HepG2 (cell line): ENCODE results near the gene TBC1D12. TPM values are rescaled to one million over a fixed set of nuclear protein-coding genes. Genes with fewer than 3 reads are reported as not detected.
A peak's percentile ranks its signal among the peaks of the same experiment; 100 is the strongest.

Experiments
- ATM ChIP-seq: fragments of 450-650 bp; IDR thresholded peaks from 2 replicates; pipeline ENCODE4 v1.7.1; 2017; ENCODE audit warnings: mild to moderate bottlenecking, borderline replicate concordance
- CREB1 ChIP-seq, 2 experiments: fragments of 450-650 bp in 1 of 2; IDR thresholded peaks; 2 replicates each; pipeline ENCODE4 v1.6.1; 2016 to 2017; ENCODE audit warnings: control low read depth in 1 of 2, mild to moderate bottlenecking in 1 of 2, missing compliant biosample characterization in 1 of 2, missing genetic modification characterization in 1 of 2
- DNMT1 ChIP-seq: sonication (generic); formaldehyde crosslinking; IDR thresholded peaks from 2 replicates; pipeline ENCODE4 v1.5.1; 2020; ENCODE audit warnings: mild to moderate bottlenecking, missing genetic modification reagents
- ELF3 ChIP-seq: IDR thresholded peaks from 2 replicates; pipeline ENCODE4 v1.6.1; 2016; ENCODE audit warnings: missing genetic modification reagents, missing compliant biosample characterization
- FOXA1 ChIP-seq, 2 experiments: fragments of 450-650 bp in 1 of 2; sonication (generic) in 1 of 2; formaldehyde crosslinking in 1 of 2; IDR thresholded peaks; 2 replicates each; pipeline versions ENCODE4 v1.4.0 to v1.6.1; 2016 to 2020; ENCODE audit warnings: missing genetic modification reagents in 1 of 2
- GPN1 ChIP-seq: sonication (generic); formaldehyde crosslinking; IDR thresholded peaks from 2 replicates; pipeline ENCODE4 v1.5.1; 2020; ENCODE audit warnings: missing genetic modification reagents, borderline replicate concordance
- GTF2F1 ChIP-seq: fragments of 150-350 bp; IDR thresholded peaks from 2 replicates; pipeline ENCODE4 v1.6.1; 2014; ENCODE audit warnings: low read length
- ISX ChIP-seq: sonication (generic); formaldehyde crosslinking; conservative IDR thresholded peaks from 2 replicates; pipeline ENCODE4 v1.5.0; 2020; ENCODE audit warnings: missing genetic modification reagents
- NBN ChIP-seq: fragments of 450-650 bp; conservative IDR thresholded peaks from 2 replicates; pipeline ENCODE4 v1.6.1; 2017
- PAF1 ChIP-seq: IDR thresholded peaks from 2 replicates; pipeline ENCODE4 v1.6.1; 2016; ENCODE audit warnings: missing genetic modification reagents, missing compliant biosample characterization
- PTBP1 ChIP-seq: fragments of 200-400 bp; formaldehyde crosslinking; IDR thresholded peaks from 2 replicates; pipeline ENCODE4 v1.6.1; 2018; ENCODE audit warnings: low read length, low read depth; ENCODE audit not compliant: poor library complexity, severe bottlenecking
- RORA ChIP-seq: sonication (generic); formaldehyde crosslinking; IDR thresholded peaks from 2 replicates; pipeline ENCODE4 v1.5.0; 2020; ENCODE audit warnings: mild to moderate bottlenecking, missing genetic modification reagents, moderate library complexity
- SNRNP70 ChIP-seq: fragments of 200-400 bp; formaldehyde crosslinking; IDR thresholded peaks from 2 replicates; pipeline ENCODE4 v1.6.1; 2017; ENCODE audit warnings: mild to moderate bottlenecking, low read depth, low read length, moderate library complexity
- SRY ChIP-seq: sonication (generic); formaldehyde crosslinking; IDR thresholded peaks from 2 replicates; pipeline ENCODE4 v1.8.0; 2022; ENCODE audit warnings: mild to moderate bottlenecking, missing genetic modification reagents
- TAF1 ChIP-seq: sonication (generic); formaldehyde crosslinking; IDR thresholded peaks from 2 replicates; pipeline ENCODE4 v1.4.0; 2020; ENCODE audit warnings: missing genetic modification reagents
- XBP1 ChIP-seq: sonication (generic); formaldehyde crosslinking; IDR thresholded peaks from 2 replicates; pipeline ENCODE4 v1.5.0; 2020; ENCODE audit warnings: missing genetic modification reagents
- ZNF124 ChIP-seq: sonication (generic); formaldehyde crosslinking; IDR thresholded peaks from 2 replicates; pipeline ENCODE4 v1.4.0; 2020; ENCODE audit warnings: missing genetic modification reagents
- ZNF207 ChIP-seq: fragments of 450-650 bp; IDR thresholded peaks from 2 replicates; pipeline ENCODE4 v1.6.1; 2016; ENCODE audit warnings: antibody characterized with exemption, borderline replicate concordance
- ZNF589 ChIP-seq: sonication (generic); formaldehyde crosslinking; conservative IDR thresholded peaks from 2 replicates; pipeline ENCODE4 v1.8.0; 2022; ENCODE audit warnings: mild to moderate bottlenecking, moderate library complexity, missing genetic modification reagents
- ZNF792 ChIP-seq: IDR thresholded peaks from 2 replicates; pipeline ENCODE4 v1.6.1; 2016
- ZNF839 ChIP-seq: sonication (generic); formaldehyde crosslinking; IDR thresholded peaks from 2 replicates; pipeline ENCODE4 v1.4.0; 2020; ENCODE audit warnings: missing genetic modification reagents, mild to moderate bottlenecking, borderline replicate concordance
- polyA plus RNA-seq, 8 experiments: library from polyadenylated mRNA; depleted of rRNA in 3 of 8; stranded (reverse) in 7 of 8; unstranded in 1 of 8; fragments of >200 nt; fragmentation: Illumina TruSeq in 4 of 8; extraction: Trizol in 4 of 8; gene quantifications; 2 replicates each; pipeline versions ENCODE4 v1.2.1 to v1.2.3, GENCODE V29; 2011 to 2016; ENCODE audit warnings: low read depth in 4 of 8, missing spikeins in 1 of 8, mixed read lengths in 1 of 8; ENCODE audit not compliant: insufficient read depth in 1 of 8
- total RNA-seq, 5 experiments: library from RNA; depleted of rRNA; stranded (reverse); fragments of >200 nt; fragmentation: Illumina TruSeq; extraction: Trizol; gene quantifications; 2 replicates each; pipeline ENCODE4 v1.2.3, GENCODE V29; 2016; ENCODE audit warnings: low read depth in 1 of 5
- TF ChIP-seq, protein P1 (sequence below): sonication (generic); formaldehyde crosslinking; IDR thresholded peaks from 2 replicates; pipeline ENCODE4; 2020; ENCODE audit warnings: missing genetic modification reagents, mild to moderate bottlenecking, borderline replicate concordance
- TF ChIP-seq, protein P2 (sequence below): sonication (generic); formaldehyde crosslinking; IDR thresholded peaks from 2 replicates; pipeline ENCODE4 v1.8.0; 2022; ENCODE audit warnings: mild to moderate bottlenecking, missing genetic modification reagents; ENCODE audit not compliant: insufficient replicate concordance
- TF ChIP-seq, protein P3 (sequence below): sonication (generic); formaldehyde crosslinking; conservative IDR thresholded peaks from 2 replicates; pipeline ENCODE4 v1.4.0; 2020; ENCODE audit warnings: missing genetic modification reagents

TBC1D12 gene
- total and polyA plus RNA-seq, 2 of the 13 experiments (the other 11 are each of a cell fraction or from before 2014, with no cell fraction given): 5.7 to 6.2 TPM

DNA sequence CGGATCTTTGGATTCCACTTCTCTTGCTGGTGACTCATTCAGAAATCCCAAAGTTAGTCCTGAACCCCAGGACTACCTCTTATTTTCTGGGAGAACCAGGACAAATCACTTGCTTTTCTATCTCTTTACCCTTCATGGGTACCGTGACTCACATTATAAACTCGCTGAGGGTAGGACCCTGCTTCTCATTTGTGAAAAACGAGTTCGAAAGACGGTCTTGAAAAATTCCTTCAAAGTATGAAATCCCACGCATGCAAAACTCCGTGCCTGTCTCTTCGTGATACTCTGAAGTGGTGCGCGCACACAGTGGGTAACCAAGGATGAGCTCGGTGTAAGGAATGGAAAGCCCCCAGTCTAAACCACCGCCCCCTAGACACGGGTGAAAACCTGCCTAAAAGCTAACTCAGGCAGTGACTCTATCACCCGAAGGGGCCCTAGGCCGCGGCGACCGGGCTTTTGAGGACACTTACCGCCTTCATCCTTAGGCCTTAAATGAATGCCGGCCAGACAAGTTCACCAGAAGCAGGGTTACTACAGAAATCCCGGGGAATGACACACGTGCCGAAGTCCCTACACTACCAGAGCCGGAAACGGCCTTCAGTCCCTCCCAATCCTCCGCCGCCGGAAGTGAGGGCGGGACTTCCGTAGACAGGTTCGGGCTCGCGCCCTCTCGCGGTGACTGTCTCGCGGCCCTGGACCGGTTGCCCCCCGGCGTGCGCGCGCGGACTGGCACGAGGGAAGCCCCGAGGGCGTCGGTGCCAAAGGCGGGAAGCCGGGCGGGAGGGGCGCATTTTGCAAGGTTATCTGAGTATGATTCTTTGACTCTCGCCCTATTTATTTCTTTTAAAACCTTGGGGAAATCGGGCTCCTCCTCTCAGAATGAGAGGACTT is 39.7 kb upstream of the TBC1D12 start, which contains the start of gene NOC3L (continued):
- TF ChIP-seq, protein P1, sequence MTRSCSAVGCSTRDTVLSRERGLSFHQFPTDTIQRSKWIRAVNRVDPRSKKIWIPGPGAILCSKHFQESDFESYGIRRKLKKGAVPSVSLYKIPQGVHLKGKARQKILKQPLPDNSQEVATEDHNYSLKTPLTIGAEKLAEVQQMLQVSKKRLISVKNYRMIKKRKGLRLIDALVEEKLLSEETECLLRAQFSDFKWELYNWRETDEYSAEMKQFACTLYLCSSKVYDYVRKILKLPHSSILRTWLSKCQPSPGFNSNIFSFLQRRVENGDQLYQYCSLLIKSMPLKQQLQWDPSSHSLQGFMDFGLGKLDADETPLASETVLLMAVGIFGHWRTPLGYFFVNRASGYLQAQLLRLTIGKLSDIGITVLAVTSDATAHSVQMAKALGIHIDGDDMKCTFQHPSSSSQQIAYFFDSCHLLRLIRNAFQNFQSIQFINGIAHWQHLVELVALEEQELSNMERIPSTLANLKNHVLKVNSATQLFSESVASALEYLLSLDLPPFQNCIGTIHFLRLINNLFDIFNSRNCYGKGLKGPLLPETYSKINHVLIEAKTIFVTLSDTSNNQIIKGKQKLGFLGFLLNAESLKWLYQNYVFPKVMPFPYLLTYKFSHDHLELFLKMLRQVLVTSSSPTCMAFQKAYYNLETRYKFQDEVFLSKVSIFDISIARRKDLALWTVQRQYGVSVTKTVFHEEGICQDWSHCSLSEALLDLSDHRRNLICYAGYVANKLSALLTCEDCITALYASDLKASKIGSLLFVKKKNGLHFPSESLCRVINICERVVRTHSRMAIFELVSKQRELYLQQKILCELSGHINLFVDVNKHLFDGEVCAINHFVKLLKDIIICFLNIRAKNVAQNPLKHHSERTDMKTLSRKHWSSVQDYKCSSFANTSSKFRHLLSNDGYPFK (CRISPR knock-in tag): peak; percentile 93
- peak; percentile 93 for TF ChIP-seq SRY
- no peak for TF ChIP-seq ATM
- TF ChIP-seq SNRNP70: no peak
- TF ChIP-seq CREB1 (IDR thresholded peaks at IDR 0.05): peak; percentile 59
- TF ChIP-seq CREB1 (CRISPR knock-in tag; IDR thresholded peaks at IDR 0.05): peak; percentile 61; the same call in 1 of the 2 replicates
- TF ChIP-seq TAF1 (CRISPR knock-in tag): peak; percentile 75; the same call in 1 of the 2 replicates
- TF ChIP-seq PTBP1: no peak
- TF ChIP-seq ZNF207: no peak
- TF ChIP-seq PAF1 (CRISPR knock-in tag): no peak
- peak; percentile 97 for TF ChIP-seq ZNF589 (CRISPR knock-in tag)
- peak; percentile 97 for TF ChIP-seq ZNF792 (CRISPR knock-in tag)
- 0 out of 2 replicates have a peak, but pooled peaks have one; percentile 15 for TF ChIP-seq GTF2F1
- TF ChIP-seq ZNF124 (CRISPR knock-in tag): 0 out of 2 replicates have a peak, but pooled peaks have one; percentile 72
- TF ChIP-seq DNMT1 (CRISPR knock-in tag): peak; percentile 89; the same call in 1 of the 2 replicates
- peak; percentile 61; the same call in 1 of the 2 replicates for TF ChIP-seq XBP1 (CRISPR knock-in tag)
- TF ChIP-seq, protein P2, sequence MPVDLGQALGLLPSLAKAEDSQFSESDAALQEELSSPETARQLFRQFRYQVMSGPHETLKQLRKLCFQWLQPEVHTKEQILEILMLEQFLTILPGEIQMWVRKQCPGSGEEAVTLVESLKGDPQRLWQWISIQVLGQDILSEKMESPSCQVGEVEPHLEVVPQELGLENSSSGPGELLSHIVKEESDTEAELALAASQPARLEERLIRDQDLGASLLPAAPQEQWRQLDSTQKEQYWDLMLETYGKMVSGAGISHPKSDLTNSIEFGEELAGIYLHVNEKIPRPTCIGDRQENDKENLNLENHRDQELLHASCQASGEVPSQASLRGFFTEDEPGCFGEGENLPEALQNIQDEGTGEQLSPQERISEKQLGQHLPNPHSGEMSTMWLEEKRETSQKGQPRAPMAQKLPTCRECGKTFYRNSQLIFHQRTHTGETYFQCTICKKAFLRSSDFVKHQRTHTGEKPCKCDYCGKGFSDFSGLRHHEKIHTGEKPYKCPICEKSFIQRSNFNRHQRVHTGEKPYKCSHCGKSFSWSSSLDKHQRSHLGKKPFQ (CRISPR knock-in tag): peak; percentile 58
- peak; percentile 97 for TF ChIP-seq ISX
- TF ChIP-seq GPN1 (CRISPR knock-in tag): 0 out of 2 replicates have a peak, but pooled peaks have one; percentile 67
- 0 out of 2 replicates have a peak, but pooled peaks have one; percentile 73 for TF ChIP-seq ZNF839
- TF ChIP-seq NBN: no peak
- TF ChIP-seq, protein P3, sequence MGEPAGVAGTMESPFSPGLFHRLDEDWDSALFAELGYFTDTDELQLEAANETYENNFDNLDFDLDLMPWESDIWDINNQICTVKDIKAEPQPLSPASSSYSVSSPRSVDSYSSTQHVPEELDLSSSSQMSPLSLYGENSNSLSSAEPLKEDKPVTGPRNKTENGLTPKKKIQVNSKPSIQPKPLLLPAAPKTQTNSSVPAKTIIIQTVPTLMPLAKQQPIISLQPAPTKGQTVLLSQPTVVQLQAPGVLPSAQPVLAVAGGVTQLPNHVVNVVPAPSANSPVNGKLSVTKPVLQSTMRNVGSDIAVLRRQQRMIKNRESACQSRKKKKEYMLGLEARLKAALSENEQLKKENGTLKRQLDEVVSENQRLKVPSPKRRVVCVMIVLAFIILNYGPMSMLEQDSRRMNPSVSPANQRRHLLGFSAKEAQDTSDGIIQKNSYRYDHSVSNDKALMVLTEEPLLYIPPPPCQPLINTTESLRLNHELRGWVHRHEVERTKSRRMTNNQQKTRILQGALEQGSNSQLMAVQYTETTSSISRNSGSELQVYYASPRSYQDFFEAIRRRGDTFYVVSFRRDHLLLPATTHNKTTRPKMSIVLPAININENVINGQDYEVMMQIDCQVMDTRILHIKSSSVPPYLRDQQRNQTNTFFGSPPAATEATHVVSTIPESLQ (CRISPR knock-in tag): no peak
- TF ChIP-seq RORA (CRISPR knock-in tag): peak; percentile 69; the same call in 1 of the 2 replicates
- no peak for TF ChIP-seq FOXA1 (IDR thresholded peaks at IDR 0.05)
- peak; percentile 81 for TF ChIP-seq FOXA1 (CRISPR knock-in tag; IDR thresholded peaks at IDR 0.05)
- peak; percentile 94 for TF ChIP-seq ELF3 (CRISPR knock-in tag)
